D721Med (cell line): ENCODE data around the gene BUD13.

ENCODE experiments used
- DNase-seq: peaks from one replicate; pipeline ENCODE4 v3.0.0; 2011; ENCODE audit warnings: low spot score; ENCODE audit not compliant: insufficient read length
- FAIRE-seq: peaks from 2 replicates; lab custom pipeline; 2011; peaks lifted over from hg19 to GRCh38; lab: Jason Lieb, UNC
- CTCF ChIP-seq: IDR thresholded peaks from 2 replicates; pipeline ENCODE4 v1.5.1; 2012; ENCODE audit warnings: mild to moderate bottlenecking, control low read depth; ENCODE audit not compliant: insufficient read depth; ENCODE audit errors: missing control alignments

Gene BUD13

DNA sequence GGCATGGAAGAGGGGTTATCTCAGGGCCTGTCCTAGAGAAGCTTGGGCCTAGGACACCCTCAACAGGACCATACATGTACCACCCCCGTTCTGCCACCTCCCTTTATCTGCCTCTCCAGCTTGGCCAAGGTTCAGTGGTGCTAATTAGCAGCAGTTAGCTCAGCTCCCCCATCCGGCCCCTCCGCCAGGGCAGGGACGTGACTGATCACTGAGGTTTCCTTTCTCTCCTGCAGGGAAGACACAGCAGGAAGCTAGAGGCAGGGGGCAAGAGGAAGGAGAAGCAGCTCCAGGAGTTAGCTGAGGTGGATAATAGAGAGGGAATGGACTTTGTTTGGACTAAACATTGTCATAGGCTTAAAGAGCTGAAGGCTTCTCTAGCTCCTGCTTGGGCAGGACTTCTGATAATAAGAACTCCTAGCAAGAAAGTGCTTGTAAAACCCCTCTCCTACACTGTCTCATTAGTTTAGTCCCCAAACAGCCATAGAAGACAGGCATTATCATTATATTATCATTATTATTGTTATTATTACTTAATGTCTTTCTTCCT, 53.8 kb downstream of the BUD13 start:
- FAIRE-seq (no peak), DNase-seq (no peak)
- TF ChIP-seq CTCF, result no peak

GRCh38 chr11:116716621-116717020, 56.2 kb downstream of the BUD13 start:
- FAIRE-seq, result no peak

GRCh38 chr11:116715383-116715782, 57.4 kb downstream of the BUD13 start:
- DNase-seq (no peak), FAIRE-seq (no peak)
- TF ChIP-seq CTCF, result no peak

More at GRCh38 chr11:116716621-116717020, 56.2 kb downstream of the BUD13 start:
- no peak for DNase-seq
- TF ChIP-seq CTCF, result no peak

GRCh38 chr11:116714902-116715301, 57.9 kb downstream of the BUD13 start:
- no peak for DNase-seq
- no peak for FAIRE-seq
- TF ChIP-seq CTCF, result no peak

DNA sequence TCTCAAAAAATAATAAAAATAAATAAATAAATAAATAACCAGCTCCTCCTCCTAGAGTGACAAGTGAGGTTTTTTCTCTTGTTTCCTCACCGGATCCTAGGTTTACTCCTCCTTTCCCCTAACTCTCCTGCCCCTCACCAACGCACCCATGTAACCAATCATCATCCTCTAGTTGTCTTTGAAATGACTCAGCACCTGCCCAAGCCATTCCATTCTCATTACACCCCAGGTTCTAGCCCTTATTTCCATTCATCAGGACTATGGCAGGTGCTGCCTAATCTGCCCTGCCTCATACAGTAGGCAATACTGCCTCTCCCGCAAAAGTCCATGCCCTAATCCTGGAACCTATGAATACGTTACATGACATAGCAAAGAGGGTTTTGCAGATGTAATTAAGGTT, 60.4 kb downstream of the BUD13 start:
- DNase-seq (no peak), FAIRE-seq (no peak)
- TF ChIP-seq CTCF, result no peak

GRCh38 chr11:116710762-116711161, 62.0 kb downstream of the BUD13 start:
- no peak for TF ChIP-seq CTCF
- no peak for DNase-seq
- FAIRE-seq, result no peak

GRCh38 chr11:116710001-116710674, 62.6 kb downstream of the BUD13 start:
- FAIRE-seq, result no peak
- TF ChIP-seq CTCF, result no peak
- DNase-seq, result no peak
